Stimulated activated CD4-positive, alpha-beta T cell treated with anti-CD3 and anti-CD28 coated beads, Interleukin-15, amount 100 ng/mL, for 1 hour (primary cell): ENCODE results near the gene CDH13.

ENCODE experiments used
- DNase-seq, 2 donors: peaks; one replicate each; pipeline ENCODE4 v3.0.0-alpha.2; 2020; ENCODE audit warnings: low read depth in 1 of 2, low spot score in 1 of 2

Gene CDH13

GRCh38 chr16:82626791-82627261, at the start of gene CDH13:
TSS of gene CDH13 (plus strand) at chr16:82626969.
- no peak for DNase-seq

- DNase-seq: no peak
Observed at GRCh38 chr16:82580298-82580890, 46.4 kb upstream of the CDH13 start.

- DNase-seq: no peak
Observed at GRCh38 chr16:82582975-82583374, 43.8 kb upstream of the CDH13 start.

- DNase-seq: no peak
Observed at GRCh38 chr16:82583422-82583821, 43.3 kb upstream of the CDH13 start.

DNA sequence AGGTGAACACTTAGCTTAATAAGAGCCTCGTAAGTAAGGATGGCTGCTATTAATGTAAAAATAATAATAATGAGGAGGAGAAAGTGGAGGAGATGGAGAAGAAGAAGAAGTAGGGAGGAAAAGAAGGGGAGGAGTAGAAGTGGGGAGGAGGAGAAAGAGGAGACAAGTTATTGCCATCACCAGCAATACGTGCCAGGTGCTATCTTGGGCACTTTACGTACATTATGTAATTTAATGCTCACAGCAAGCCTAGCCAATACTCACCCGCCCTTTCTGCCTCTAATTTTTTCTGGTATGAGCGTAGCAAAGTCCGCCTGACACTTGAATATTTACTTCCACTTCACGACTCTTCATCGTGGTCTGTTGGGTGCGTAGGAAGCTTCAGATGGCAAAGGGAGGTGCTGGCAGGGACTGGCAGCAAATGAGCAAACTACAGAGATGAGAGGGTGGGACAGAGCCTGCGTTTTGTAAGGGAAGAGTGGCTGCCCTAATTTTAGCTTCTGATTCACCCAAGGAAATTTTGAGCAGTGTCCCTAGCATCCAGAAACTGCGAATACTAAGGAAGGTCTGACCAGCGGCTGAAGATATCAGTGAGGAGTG, 42.1 kb upstream of the CDH13 start:
- DNase-seq: no peak

DNA sequence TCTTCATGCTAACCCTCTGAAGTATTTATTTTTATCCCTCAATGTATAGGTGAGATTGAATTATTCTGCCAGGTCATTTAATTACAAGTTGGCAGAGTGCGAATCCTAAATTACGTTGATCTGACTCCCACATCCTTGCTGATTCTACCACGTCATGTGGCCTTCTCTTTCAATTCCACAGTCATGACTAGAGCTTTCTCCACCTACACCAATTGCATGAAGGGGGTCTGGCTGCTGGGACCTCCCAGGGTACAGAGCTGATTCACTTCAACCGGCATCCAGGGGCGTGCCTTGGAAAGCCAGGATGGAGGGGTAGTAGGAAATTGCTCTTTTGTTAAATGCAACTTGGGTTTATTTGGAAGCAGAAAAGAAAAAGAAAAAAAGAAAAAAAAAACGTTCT, 41.1 kb upstream of the CDH13 start:
- DNase-seq: no peak

DNA sequence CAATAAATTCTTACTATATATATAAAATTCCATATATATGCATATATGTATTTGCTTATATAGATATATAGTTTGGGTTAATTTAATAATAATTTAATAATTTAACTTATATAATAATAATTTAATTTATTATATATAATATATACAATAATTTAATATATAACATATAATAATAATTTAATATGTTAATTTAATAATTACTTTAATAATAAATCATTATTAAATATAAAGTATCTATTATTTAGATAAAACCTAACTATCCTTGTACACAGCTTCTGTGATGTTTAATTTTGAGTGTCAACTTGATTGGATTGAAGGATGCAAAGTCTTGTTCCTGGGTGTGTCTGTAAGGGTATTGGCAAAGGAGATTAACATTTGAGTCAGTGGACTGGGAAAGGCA, 40.6 kb upstream of the CDH13 start:
- no peak for DNase-seq

- DNase-seq: no peak
Observed at GRCh38 chr16:82587289-82587688, 39.5 kb upstream of the CDH13 start.

DNA sequence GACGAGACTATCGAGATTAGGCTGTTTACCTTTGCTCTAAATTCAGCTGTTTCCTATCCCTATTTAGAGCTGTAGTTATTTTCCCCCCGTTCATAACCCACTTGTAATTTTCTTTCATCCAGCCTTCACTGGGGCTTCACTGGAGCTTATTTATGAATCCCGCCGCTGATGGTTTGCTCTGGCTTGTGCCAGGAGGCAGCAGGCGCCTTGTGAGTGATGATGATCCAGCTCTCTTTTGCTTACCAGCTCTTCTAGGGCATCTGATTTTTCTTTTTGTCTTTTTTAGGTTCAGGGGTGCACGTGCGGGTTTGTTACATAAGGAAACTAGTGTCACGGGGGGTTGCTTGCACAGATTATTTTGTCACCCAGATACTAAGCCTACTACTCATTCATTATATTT, 37.4 kb upstream of the CDH13 start:
- DNase-seq: no peak

DNA sequence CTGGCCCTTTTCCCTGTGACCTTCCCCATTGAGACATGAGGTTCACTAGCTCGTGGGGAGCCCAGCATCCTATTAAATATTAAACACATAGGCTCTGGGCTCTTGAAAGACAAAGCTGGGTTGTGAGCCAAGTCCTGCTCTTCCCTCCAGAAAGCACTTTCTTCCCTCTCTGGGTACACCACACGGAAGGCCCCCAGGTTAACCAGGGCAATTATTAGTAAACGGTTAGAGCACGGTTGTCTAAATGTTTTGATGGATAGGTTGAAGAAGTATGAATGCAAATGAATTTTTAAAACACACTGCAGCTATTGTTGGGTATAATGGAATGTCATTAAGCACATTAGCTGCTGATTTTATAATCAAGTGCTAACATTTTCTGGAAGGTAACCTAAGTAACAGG, 32.7 kb upstream of the CDH13 start:
- no peak for DNase-seq

- no peak for DNase-seq
Observed at GRCh38 chr16:82598771-82599170, 28.0 kb upstream of the CDH13 start.

- DNase-seq: no peak
Observed at GRCh38 chr16:82601989-82602640, 24.7 kb upstream of the CDH13 start.

- no peak for DNase-seq
Observed at GRCh38 chr16:82603784-82604411, 22.9 kb upstream of the CDH13 start.

DNA sequence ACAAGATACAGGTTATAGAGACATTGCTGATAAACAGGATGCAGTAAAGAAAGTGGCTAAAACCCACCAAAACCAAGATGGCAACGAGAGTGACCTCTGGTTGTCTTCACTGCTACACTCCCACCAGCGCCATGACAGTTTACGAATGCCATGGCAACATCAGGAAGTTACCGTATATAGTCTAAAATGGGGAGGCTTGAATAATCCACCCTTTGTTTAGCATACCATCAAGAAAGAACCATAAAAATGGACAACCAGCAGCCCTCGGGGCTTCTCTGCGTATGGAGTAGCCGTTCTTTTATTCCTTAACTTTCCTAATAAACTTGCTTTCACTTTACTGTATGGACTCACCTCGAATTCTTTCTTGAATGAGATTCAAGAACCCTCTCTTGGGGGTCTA, 21.7 kb upstream of the CDH13 start:
- no peak for DNase-seq

GRCh38 chr16:82605863-82606620, 20.7 kb upstream of the CDH13 start:
- DNase-seq: no peak

GRCh38 chr16:82609140-82609539, 17.6 kb upstream of the CDH13 start:
- DNase-seq: no peak

- DNase-seq: no peak
Observed at GRCh38 chr16:82612263-82612662, 14.5 kb upstream of the CDH13 start.

DNA sequence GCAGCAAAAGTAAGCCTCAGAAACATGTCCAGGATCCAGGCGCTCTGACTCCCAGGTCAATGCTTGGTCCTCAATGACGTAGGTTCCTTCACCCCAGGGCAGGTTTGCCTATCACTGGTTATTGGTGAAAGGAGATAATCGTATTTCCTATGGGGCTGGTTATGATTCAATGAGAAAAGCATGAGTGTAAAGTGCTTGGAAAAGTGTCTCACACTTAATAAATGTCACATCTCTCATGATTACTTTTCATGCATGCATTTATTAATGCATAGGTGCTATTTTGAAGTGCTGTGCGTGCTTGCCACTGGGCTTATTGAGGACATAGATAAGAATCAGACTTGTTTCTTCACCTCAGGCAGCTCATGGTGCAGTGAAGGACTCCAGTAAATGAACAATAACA, 10.4 kb upstream of the CDH13 start:
- DNase-seq: no peak

DNA sequence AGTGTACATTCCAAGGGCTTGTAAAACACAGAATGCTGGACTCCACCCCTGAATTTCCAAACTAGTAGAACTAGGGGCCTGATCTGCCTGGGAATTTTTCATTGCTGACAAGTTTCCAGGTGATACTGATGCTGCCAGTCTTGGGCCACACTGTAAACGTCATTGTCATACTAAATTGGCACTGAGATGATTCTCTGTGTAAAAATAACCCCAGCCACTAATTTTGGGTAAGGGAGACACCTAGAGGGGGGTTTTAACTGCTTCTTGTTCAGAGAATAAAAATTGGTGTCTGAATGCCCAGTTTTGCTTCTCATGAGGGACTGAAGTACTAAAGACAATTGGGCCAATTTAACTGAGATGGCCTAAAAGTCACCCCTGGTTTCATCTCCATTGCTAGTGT, 5.0 kb upstream of the CDH13 start:
- DNase-seq: no peak

- no peak for DNase-seq
Observed at GRCh38 chr16:82623241-82623640, 3.5 kb upstream of the CDH13 start.
